ENCODE measurements around the gene CCDC3.

Gene CCDC3

GRCh38 chr10:13036841-13037240 lies 35.3 kb upstream of the CCDC3 start:
- no peak for TF ChIP-seq FOXP2 (optimal IDR thresholded peaks at IDR 0.05; ENCODE audit: borderline replicate concordance, extremely low read depth, extremely low read length, insufficient read depth)
- no peak for TF ChIP-seq SIN3A (IDR thresholded peaks at IDR 0.05; ENCODE audit: borderline replicate concordance, insufficient read depth, low read length)
- TF ChIP-seq POLR2AphosphoS5 (IDR thresholded peaks at IDR 0.05; ENCODE audit: low read depth, low read length), result no peak
- TF ChIP-seq REST (IDR thresholded peaks at IDR 0.05; ENCODE audit: insufficient read depth in 1 of 2, low read depth in 2 of 2, low read length in 2 of 2), result no peak
- no peak for TF ChIP-seq TAF1 (IDR thresholded peaks at IDR 0.05; ENCODE audit: borderline replicate concordance, insufficient read depth, low read length)

GRCh38 chr10:13026873-13027272 lies 25.4 kb upstream of the CCDC3 start:
- TF ChIP-seq TAF1 (IDR thresholded peaks at IDR 0.05; ENCODE audit: borderline replicate concordance, insufficient read depth, low read length), result no peak
- TF ChIP-seq POLR2AphosphoS5 (IDR thresholded peaks at IDR 0.05; ENCODE audit: low read depth, low read length), result no peak

- TF ChIP-seq REST (IDR thresholded peaks at IDR 0.05; ENCODE audit: insufficient read depth in 1 of 2, low read depth in 2 of 2, low read length in 2 of 2), result no peak
- TF ChIP-seq FOXP2 (optimal IDR thresholded peaks at IDR 0.05; ENCODE audit: borderline replicate concordance, extremely low read depth, extremely low read length, insufficient read depth), result no peak
- no peak for TF ChIP-seq SIN3A (IDR thresholded peaks at IDR 0.05; ENCODE audit: borderline replicate concordance, insufficient read depth, low read length)
- TF ChIP-seq TAF1 (IDR thresholded peaks at IDR 0.05; ENCODE audit: borderline replicate concordance, insufficient read depth, low read length), result no peak
- no peak for TF ChIP-seq POLR2AphosphoS5 (IDR thresholded peaks at IDR 0.05; ENCODE audit: low read depth, low read length)
Observed at GRCh38 chr10:13023754-13024153, 22.2 kb upstream of the CCDC3 start.

GRCh38 chr10:13019280-13019679 lies 17.8 kb upstream of the CCDC3 start:
- no peak for TF ChIP-seq POLR2AphosphoS5 (IDR thresholded peaks at IDR 0.05; ENCODE audit: low read depth, low read length)
- no peak for TF ChIP-seq SIN3A (IDR thresholded peaks at IDR 0.05; ENCODE audit: borderline replicate concordance, insufficient read depth, low read length)
- TF ChIP-seq REST (IDR thresholded peaks at IDR 0.05; ENCODE audit: insufficient read depth in 1 of 2, low read depth in 2 of 2, low read length in 2 of 2), result no peak
- no peak for TF ChIP-seq FOXP2 (optimal IDR thresholded peaks at IDR 0.05; ENCODE audit: borderline replicate concordance, extremely low read depth, extremely low read length, insufficient read depth)
- TF ChIP-seq TAF1 (IDR thresholded peaks at IDR 0.05; ENCODE audit: borderline replicate concordance, insufficient read depth, low read length), result no peak

GRCh38 chr10:13018171-13018570 lies 16.7 kb upstream of the CCDC3 start:
- TF ChIP-seq FOXP2 (optimal IDR thresholded peaks at IDR 0.05; ENCODE audit: borderline replicate concordance, extremely low read depth, extremely low read length, insufficient read depth) (no peak), REST (IDR thresholded peaks at IDR 0.05; ENCODE audit: insufficient read depth in 1 of 2, low read depth in 2 of 2, low read length in 2 of 2) (no peak), TAF1 (IDR thresholded peaks at IDR 0.05; ENCODE audit: borderline replicate concordance, insufficient read depth, low read length) (no peak), POLR2AphosphoS5 (IDR thresholded peaks at IDR 0.05; ENCODE audit: low read depth, low read length) (no peak), SIN3A (IDR thresholded peaks at IDR 0.05; ENCODE audit: borderline replicate concordance, insufficient read depth, low read length) (no peak)

All from PFSK-1 (cell line).